SK-N-SH (cell line): Measurements from ENCODE around the gene FOXK2.

Source experiments
- CTCF ChIP-seq: fragments of 200-600 bp; sonication (generic); IDR thresholded peaks from 2 replicates; pipeline ENCODE4 v1.6.1; 2017; ENCODE audit warnings: antibody characterized with exemption, mild to moderate bottlenecking, moderate library complexity
- EZH2phosphoT487 ChIP-seq: fragments of 200-600 bp; sonication (generic); IDR thresholded peaks from 2 replicates; pipeline ENCODE4 v1.6.1; 2017; ENCODE audit warnings: low read depth, mixed run types, mild to moderate bottlenecking, antibody characterized with exemption, moderate library complexity, borderline replicate concordance
- FOSL2 ChIP-seq: IDR thresholded peaks from 2 replicates; pipeline ENCODE4 v1.4.0; 2012; ENCODE audit warnings: low read depth, mild to moderate bottlenecking, moderate library complexity, borderline replicate concordance
- NFIC ChIP-seq: IDR thresholded peaks from 2 replicates; pipeline ENCODE4 v1.4.0; 2012; ENCODE audit warnings: borderline replicate concordance
- PBX3 ChIP-seq: IDR thresholded peaks from 2 replicates; pipeline ENCODE4; 2012
- RAD21 ChIP-seq: IDR thresholded peaks from 2 replicates; pipeline ENCODE4 v1.6.1; 2012; ENCODE audit warnings: mild to moderate bottlenecking, low read length

GRCh38 chr17:82614095-82614631 is 94.6 kb downstream of the FOXK2 start:
- TF ChIP-seq EZH2phosphoT487 = no peak
- TF ChIP-seq CTCF = no peak
- no peak for TF ChIP-seq PBX3
- no peak for TF ChIP-seq FOSL2
- TF ChIP-seq NFIC = no peak
- TF ChIP-seq RAD21 = no peak
